Hepatocyte (in vitro differentiated cells): Measurements from ENCODE around the gene TLK2. TPM values are rescaled to one million over a fixed set of nuclear protein-coding genes. Genes with fewer than 3 reads are reported as not detected.
A peak's percentile ranks its signal among the peaks of the same experiment; 100 is the strongest.
"Not testable (repeated sequence)": the region's sequence is repeated elsewhere in the genome, so short reads cannot be mapped to it uniquely, and the experiment has no call there.

ENCODE experiments used
- DNase-seq: peaks from one replicate; pipeline ENCODE4 v3.0.0-alpha.2; 2016; ENCODE audit warnings: low spot score
- H2AFZ ChIP-seq: fragments of 200-600 bp; sonication (generic); 2 replicates; pipeline ENCODE4 v1.6.0; 2016; ENCODE audit warnings: antibody characterized with exemption, mild to moderate bottlenecking
- H3K27ac ChIP-seq: fragments of 200-600 bp; sonication (generic); 2 replicates; pipeline ENCODE4 v1.5.1; 2016; ENCODE audit warnings: mild to moderate bottlenecking
- H3K27me3 ChIP-seq: fragments of 200-600 bp; sonication (generic); 2 replicates; pipeline ENCODE4 v1.6.1; 2016
- H3K36me3 ChIP-seq: fragments of 200-600 bp; sonication (generic); replicated peaks from 2 replicates; pipeline ENCODE4 v1.5.1; 2016; ENCODE audit warnings: low read depth; ENCODE audit not compliant: insufficient read depth
- H3K4me1 ChIP-seq: fragments of 200-600 bp; sonication (generic); 2 replicates; pipeline ENCODE4 v1.5.1; 2016; ENCODE audit warnings: mild to moderate bottlenecking, moderate library complexity; ENCODE audit not compliant: insufficient read depth
- H3K4me2 ChIP-seq: fragments of 200-600 bp; sonication (generic); 2 replicates; pipeline ENCODE4 v1.6.0; 2016
- H3K4me3 ChIP-seq: fragments of 200-600 bp; sonication (generic); 2 replicates; pipeline ENCODE4 v1.5.1; 2016; ENCODE audit warnings: mild to moderate bottlenecking
- H3K79me2 ChIP-seq: fragments of 200-600 bp; sonication (generic); 2 replicates; pipeline ENCODE4 v1.6.0; 2017; ENCODE audit warnings: mild to moderate bottlenecking
- H3K9me2 ChIP-seq: fragments of 200-600 bp; sonication (generic); replicated peaks from 2 replicates; pipeline ENCODE4 v1.6.0; 2017; ENCODE audit warnings: mild to moderate bottlenecking; ENCODE audit not compliant: insufficient read depth
- H3K9me3 ChIP-seq: fragments of 200-600 bp; sonication (generic); 2 replicates; pipeline ENCODE4 v1.5.1; 2016; ENCODE audit warnings: low read depth, mild to moderate bottlenecking
- H4K20me1 ChIP-seq: fragments of 200-600 bp; sonication (generic); 2 replicates; pipeline ENCODE4 v1.6.0; 2016; ENCODE audit warnings: mild to moderate bottlenecking; ENCODE audit not compliant: insufficient read depth, poor library complexity, severe bottlenecking
- CTCF ChIP-seq: fragments of 200-600 bp; sonication (generic); IDR thresholded peaks from 2 replicates; pipeline ENCODE4 v1.5.1; 2016; ENCODE audit warnings: antibody characterized with exemption, mild to moderate bottlenecking; ENCODE audit not compliant: poor library complexity
- EZH2 ChIP-seq: fragments of 200-600 bp; sonication (generic); IDR thresholded peaks from 2 replicates; pipeline ENCODE4 v1.6.1; 2016; ENCODE audit warnings: antibody characterized with exemption, mild to moderate bottlenecking, borderline replicate concordance
- EZH2phosphoT487 ChIP-seq: fragments of 200-600 bp; sonication (generic); IDR thresholded peaks from one replicate; pipeline ENCODE4 v1.6.1; 2018; ENCODE audit warnings: antibody characterized with exemption, mild to moderate bottlenecking, low read depth, moderate library complexity; ENCODE audit not compliant: unreplicated experiment, severe bottlenecking
- WGBS: methylation state at CpG from one replicate; pipeline ENCODE4 v1.1.6; 2016; ENCODE audit warnings: low lambda C conversion rate; ENCODE audit errors: missing lambda C conversion rate; 5-methylcytosine and 5-hydroxymethylcytosine counted together
- polyA plus RNA-seq: library from polyadenylated mRNA; unstranded; fragments of >200 nt; fragmentation: Nextera tagmentation; extraction: Ambion mirVana; gene quantifications from 2 replicates; pipeline ENCODE4 v1.2.1, GENCODE V29; 2016
- total RNA-seq: library from RNA; depleted of rRNA; stranded (reverse); fragments of >200 nt; gene quantifications from 2 replicates; pipeline ENCODE4 v1.2.3, GENCODE V29; 2014

Gene TLK2
- total RNA-seq (32.5 and 44.7 TPM in 2 replicates), polyA plus RNA-seq (19.4 and 22.7 TPM in 2 replicates)

- Histone ChIP-seq H3K9me3 (no peaks in the 10 kb centered on the region), H3K4me1 (peaks cover 7% of the 10 kb centered on the region), H3K4me2 (peak within 1 kb of the TSS; percentile 89), H3K9me2 (no peaks in the 10 kb centered on the region), H3K27ac (peak within 1 kb of the TSS; percentile 98), H3K36me3 (no peaks in the 10 kb centered on the region), H3K27me3 (no peaks in the 10 kb centered on the region), H2AFZ (peak within 1 kb of the TSS; percentile 78), H3K4me3 (peak within 1 kb of the TSS; percentile 58), H3K79me2 (peaks cover 52% of the 10 kb centered on the region), H4K20me1 (peaks cover 23% of the 10 kb centered on the region)
- no peak for TF ChIP-seq EZH2phosphoT487
- TF ChIP-seq EZH2: no peak
- no peak for TF ChIP-seq CTCF
- peak; percentile 91 for DNase-seq
- 0% methylated on average over 22 of the region's 59 CpGs for WGBS
These were observed at the start of gene TLK2 for GRCh38 chr17:62478424-62478879. TSS of gene TLK2 (plus strand) at chr17:62478825. CDS start at chr17:62481126, 2,301 bp downstream.

GRCh38 chr17:62435251-62435650, 43.4 kb upstream of the TLK2 start:
- not testable (repeated sequence) for H3K36me3 ChIP-seq, H3K9me2 ChIP-seq, H4K20me1 ChIP-seq, H2AFZ ChIP-seq, H3K4me1 ChIP-seq, H3K79me2 ChIP-seq, DNase-seq, H3K4me3 ChIP-seq, H3K9me3 ChIP-seq, H3K27me3 ChIP-seq, H3K4me2 ChIP-seq, H3K27ac ChIP-seq
- 88% methylated on average over 4 of the region's 4 CpGs for WGBS

- not testable (repeated sequence) for H3K79me2 ChIP-seq, H4K20me1 ChIP-seq, H3K9me3 ChIP-seq, H3K4me3 ChIP-seq, H3K9me2 ChIP-seq, H3K4me1 ChIP-seq, H3K4me2 ChIP-seq, H3K27me3 ChIP-seq, H2AFZ ChIP-seq, H3K36me3 ChIP-seq, H3K27ac ChIP-seq, DNase-seq
- 96% methylated on average over 6 of the region's 6 CpGs for WGBS
These were observed 37.4 kb upstream of the TLK2 start for GRCh38 chr17:62441181-62441580.

GRCh38 chr17:62444063-62444462, 34.6 kb upstream of the TLK2 start:
- Histone ChIP-seq H3K4me1 (no peaks in the 10 kb centered on the region), H3K9me3 (no peaks in the 10 kb centered on the region), H3K9me2 (no peaks in the 10 kb centered on the region), H4K20me1 (no peaks in the 10 kb centered on the region), H3K4me2 (no peak overlapping the region), H3K79me2 (no peaks in the 10 kb centered on the region), H3K36me3 (no peaks in the 10 kb centered on the region), H2AFZ (no peak overlapping the region), H3K27ac (no peak overlapping the region), H3K27me3 (no peaks in the 10 kb centered on the region), H3K4me3 (no peak overlapping the region)
- no peak for DNase-seq
- TF ChIP-seq EZH2: no peak
- TF ChIP-seq CTCF: no peak
- no peak for TF ChIP-seq EZH2phosphoT487
- WGBS: 91% methylated on average over 4 of the region's 4 CpGs

- not testable (repeated sequence) for H3K9me3 ChIP-seq
These were observed 32.8 kb upstream of the TLK2 start for GRCh38 chr17:62445791-62446190.

GRCh38 chr17:62452195-62452594, 26.4 kb upstream of the TLK2 start:
- not testable (repeated sequence) for H3K9me3 ChIP-seq, H2AFZ ChIP-seq, H3K4me3 ChIP-seq, H4K20me1 ChIP-seq, H3K9me2 ChIP-seq, H3K79me2 ChIP-seq, H3K36me3 ChIP-seq, DNase-seq, H3K27me3 ChIP-seq, H3K4me2 ChIP-seq, H3K4me1 ChIP-seq, H3K27ac ChIP-seq
- 88% methylated on average over 4 of the region's 4 CpGs for WGBS

More at GRCh38 chr17:62445791-62446190, 32.8 kb upstream of the TLK2 start:
- not testable (repeated sequence) for H3K79me2 ChIP-seq, H3K4me3 ChIP-seq, H3K27me3 ChIP-seq, H2AFZ ChIP-seq, H3K27ac ChIP-seq, DNase-seq, H3K9me2 ChIP-seq, H4K20me1 ChIP-seq, H3K36me3 ChIP-seq, H3K4me2 ChIP-seq, H3K4me1 ChIP-seq
- 93% methylated on average over 4 of the region's 4 CpGs for WGBS

- not testable (repeated sequence) for H3K9me2 ChIP-seq, H3K27me3 ChIP-seq, H3K36me3 ChIP-seq, H3K79me2 ChIP-seq, H4K20me1 ChIP-seq, H3K4me2 ChIP-seq, H3K9me3 ChIP-seq, H2AFZ ChIP-seq, H3K4me1 ChIP-seq, DNase-seq, H3K27ac ChIP-seq, H3K4me3 ChIP-seq
- 87% methylated on average over 5 of the region's 5 CpGs for WGBS
These were observed 25.6 kb upstream of the TLK2 start for GRCh38 chr17:62453041-62453440.
